ENCODE measurements around the gene MRAS.

The MRAS gene

DNA sequence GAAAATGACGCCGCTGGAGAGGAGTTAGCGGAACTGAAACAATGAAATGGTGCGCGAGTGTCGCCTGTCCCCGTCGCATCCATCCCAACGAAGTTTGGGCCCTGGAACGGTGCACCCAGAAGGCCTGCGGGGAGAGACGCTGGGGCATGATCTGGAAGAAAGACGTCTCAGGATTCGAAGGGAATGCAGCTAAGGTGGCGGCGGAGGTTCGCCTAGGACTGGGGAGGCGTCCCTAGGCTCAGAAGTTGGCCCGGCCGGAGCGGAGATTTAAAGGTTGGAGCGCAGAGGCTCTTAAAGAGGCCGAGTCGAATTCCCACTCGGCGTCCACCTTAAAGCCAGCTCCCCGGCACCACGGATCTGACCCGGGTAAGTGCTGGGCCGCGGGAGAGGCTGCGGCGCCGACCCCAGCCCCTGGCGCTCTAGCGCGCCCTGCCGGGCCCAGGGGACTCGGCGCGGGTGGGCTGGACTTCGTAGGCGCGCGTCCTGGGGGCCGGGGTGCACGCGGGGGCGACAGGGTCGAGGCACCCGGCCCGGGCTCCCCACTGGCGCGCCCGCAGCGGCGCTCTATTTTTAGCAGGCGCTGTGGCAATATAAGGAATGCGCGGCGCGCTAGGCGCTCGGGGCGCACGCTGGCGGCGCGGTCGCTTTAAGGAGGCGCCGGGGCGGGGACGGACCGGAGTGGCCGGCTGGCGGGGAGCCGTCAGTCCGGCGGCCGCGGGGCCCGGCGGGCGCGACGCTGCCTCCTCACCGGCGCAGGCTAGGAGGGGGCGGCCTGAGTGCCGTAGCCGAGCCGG lies at the start of gene MRAS:
TSS of gene MRAS (plus strand) at position 620 of the 794 bp plus-strand sequence. CDS start 24,305 bp downstream, outside the sequence.
- DNase-seq, result no peak

DNA sequence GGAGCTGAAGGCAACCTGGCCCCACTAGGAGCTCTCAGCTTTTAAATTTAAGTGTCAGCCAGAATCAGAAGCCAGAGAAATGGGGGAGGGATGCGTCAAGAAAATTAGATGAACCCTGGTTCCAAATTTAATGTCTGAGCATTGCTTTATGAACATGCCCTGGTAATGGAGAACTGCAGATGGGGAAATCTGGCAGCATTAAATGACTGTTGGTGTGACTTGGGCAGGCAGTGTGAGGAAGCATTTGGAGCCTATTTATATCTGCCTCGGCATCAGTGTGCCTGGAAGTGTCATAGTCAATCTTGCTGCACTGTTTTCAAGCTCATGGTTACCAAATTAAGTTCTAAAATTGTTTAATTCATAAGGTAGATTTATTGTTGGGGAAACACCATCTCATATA lies 47.7 kb upstream of the MRAS start:
- no peak for DNase-seq

DNA sequence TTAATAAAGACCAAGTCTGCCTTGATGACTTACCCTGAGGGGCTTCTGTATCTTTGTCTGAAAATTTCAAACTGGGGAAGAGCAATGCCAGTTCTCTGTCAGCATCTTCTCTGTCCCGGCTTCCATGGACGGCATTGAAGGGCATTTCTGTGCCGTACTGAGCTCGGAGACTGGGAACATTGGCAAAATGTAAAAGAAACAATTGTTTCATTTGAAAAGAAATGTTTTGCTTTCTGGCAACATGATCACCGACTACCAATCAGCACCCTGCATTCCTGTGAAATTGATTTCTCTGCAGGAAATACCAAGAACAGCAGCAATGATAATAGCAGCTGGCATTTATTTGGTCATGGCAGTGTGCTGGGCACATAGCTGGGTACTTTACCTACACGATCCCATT lies 44.9 kb upstream of the MRAS start:
- no peak for DNase-seq

DNA sequence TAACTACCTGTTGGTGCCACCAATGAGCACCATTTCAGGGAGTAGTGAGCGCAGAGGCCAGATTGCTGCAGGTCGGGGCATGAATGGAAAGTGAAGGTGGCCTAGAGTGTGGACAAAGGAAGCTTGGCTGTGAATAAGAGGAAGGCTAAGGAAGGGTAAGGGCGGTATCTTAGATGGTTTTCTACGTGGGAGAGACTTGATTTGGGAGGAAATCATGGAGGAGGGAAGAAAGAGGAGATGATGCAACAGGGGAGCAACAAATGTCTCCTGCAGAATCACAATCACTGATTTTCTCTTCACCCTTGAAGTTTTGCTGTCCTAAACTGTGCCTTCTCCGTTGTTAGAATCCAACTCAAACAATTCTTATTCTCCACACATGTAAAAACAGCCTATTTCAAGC lies 40.5 kb upstream of the MRAS start:
- DNase-seq, result no peak

DNA sequence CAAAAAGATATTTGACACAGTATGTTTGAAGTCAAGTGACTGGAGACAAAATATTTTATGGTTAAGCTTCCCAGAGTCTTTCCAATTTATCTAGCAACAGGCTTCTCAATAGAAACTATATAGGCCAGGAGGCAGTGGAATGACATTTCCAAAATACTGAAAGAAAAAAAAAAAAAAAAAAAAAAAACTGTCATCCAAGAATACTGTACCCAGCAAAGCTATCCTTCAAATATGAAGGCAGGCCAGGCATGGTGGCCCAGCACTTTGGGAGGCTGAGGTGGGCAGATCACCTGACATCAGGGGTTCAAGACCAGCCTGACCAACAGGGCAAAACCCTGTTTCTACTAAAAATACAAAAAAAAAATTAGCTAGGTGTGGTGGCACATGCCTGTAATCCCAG lies 39.6 kb upstream of the MRAS start:
- no peak for DNase-seq

DNA sequence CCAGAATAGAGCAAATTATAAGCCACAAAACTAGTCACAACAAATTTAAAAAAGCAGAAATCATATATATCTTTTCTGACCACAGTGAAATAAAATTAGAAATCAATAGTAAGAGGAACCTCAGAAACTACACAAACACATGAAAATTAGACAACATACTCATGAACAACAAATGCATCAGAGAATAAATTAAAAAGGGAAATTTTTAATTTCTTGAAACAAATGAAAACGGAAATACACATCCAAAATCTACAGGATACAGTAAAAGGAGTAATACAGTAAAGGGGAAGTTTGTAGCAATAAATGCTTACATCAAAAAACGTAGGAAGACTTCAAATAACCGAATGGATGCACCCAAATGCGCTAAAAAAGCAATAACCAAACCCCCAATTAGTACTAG lies 37.9 kb upstream of the MRAS start:
- no peak for DNase-seq

DNA sequence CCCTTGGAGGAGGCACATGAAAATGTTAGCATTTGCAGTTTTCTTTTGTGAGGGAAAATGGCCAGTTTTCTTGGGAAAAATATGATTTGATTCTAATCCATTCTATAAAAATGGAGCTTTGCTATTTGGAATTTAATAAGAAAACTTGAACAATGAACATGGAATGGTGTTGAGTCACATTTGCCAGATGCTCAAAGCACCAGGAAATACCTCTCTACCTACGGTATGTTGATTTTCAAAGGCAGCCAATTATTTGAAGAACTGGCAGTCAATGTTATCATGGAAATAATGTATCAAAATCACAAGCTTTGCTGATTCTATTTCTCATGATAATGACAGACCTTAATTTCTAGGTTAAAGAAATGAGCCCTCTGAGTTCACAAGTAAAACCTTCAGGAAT lies 33.6 kb upstream of the MRAS start:
- DNase-seq, result no peak

DNA sequence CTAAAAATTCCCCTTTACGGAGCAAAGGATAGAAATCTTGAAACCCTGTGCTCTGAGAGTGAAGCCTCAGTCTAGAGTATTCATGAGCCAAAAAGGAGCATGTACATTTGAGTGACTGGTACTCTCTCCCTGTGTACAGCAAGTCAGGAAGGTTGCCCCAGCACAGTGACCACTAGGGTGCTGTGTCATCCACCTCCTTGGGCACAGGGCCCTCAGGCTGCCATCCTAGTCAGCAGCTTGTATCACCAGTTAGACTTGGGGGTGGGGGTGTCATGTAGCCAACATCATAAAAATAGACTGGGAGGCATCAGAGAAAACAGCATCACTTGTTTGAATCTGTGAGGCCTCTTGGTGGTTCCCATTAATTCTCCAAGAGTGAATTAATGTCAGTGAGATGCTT lies 30.7 kb upstream of the MRAS start:
- DNase-seq, result no peak

DNA sequence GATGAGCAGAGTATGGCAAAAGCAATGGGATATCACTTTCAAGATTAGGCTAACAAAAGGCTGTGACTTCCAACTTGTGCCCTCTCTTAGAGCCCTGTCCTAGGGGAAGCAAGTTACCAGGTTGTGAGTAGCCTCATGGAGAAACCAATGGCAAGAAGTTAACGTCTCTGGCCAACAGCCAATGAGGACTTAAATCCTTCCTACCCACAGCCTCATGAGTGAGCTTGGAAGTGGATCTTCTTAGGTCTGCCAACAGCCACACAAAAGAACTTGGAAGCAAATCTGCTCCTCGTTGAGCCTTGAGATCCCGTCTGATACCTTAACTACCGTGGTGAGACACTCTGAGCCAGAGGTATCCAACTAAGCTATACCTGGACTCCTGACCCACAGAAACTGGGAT lies 24.4 kb upstream of the MRAS start:
- no peak for DNase-seq

DNA sequence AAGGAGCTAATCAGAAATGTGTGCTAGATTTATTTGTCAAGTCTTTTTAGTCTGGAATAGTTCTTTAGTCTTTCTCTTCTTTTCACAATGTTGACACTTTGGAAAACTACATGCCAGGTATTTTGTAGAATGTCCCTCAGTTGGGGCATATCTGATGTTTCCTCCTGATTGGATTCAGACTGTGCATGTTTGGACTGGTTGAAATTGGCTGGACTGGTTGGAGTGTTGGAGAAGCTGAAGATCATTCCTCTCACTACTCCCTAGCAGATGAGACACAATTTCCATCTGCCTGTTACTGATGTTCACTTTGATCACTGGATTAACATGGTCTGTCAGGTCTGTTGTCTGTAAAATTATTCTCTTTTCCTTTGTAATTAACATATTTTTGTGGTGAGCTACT lies 22.4 kb upstream of the MRAS start:
- no peak for DNase-seq

DNA sequence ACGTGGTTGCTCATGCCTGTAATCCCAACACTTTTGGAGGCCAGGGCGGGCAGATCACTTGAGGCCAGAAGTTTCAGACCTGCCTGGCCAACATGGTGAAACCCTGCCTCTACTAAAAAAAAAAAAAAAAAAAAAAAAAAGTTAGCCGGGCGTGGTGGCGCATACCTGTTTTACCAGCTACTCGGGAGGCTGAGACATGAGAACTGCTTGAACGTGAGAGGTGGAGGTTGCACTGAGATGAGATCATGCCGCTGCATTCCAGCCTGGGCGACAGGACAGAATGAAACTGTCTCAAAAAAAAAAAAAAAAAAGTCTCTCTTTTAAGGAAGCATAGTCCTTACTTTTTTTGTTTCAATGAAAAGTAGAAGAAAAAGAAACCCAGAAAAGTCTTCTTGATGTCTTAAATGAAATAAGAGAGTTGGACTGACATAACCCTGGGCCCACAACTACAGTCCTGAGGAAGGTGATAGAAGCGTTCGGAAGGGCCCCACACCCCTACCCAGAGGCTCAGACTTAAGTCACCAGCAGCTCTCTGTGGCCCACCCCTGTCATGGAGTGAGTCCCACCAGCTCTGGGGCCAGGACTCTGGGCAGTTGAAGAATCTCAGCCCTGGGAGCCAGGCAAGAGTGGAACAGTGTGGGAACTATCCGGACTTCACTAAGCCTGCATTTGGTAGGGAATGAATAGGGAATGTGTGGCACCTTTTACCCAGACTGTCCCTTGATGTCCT lies 21.3 kb upstream of the MRAS start:
- DNase-seq, result no peak

DNA sequence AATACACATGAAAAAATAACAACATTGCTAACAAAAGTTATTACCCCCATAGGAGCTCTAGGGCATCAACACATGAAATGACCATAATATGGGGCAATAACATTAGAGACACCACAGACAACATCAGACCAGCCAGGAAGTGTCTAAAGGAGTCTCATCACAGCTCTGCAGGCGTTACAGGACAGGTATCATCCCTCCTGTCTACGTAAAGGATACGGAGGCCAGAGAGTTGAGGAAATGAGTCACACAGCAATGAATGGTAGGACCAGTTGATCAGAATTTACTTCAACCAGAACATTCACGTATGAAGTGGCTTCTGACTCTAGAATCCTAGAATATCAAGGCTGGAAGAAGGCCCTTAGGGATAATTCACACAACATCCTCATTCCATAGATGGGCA lies 20.5 kb upstream of the MRAS start:
- no peak for DNase-seq

DNA sequence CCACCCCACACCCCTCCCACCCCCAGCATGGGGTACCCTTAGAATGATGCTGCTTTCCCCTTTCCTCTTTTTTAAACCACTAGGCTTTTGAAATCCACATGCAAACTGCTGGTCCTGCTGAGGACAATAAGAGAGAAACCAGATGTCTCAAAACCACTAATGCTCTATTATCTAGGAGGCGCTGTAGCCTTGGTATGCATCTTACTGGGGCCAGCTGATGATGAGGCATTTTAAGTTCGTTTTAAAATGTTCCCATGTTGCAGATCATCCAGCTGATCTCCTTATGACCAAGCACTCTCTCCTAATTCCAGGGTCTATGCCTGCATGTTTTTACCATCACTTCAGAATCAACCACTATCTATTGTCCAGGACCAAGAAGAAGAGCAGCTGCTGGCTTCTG lies 20.0 kb upstream of the MRAS start:
- no peak for DNase-seq

DNA sequence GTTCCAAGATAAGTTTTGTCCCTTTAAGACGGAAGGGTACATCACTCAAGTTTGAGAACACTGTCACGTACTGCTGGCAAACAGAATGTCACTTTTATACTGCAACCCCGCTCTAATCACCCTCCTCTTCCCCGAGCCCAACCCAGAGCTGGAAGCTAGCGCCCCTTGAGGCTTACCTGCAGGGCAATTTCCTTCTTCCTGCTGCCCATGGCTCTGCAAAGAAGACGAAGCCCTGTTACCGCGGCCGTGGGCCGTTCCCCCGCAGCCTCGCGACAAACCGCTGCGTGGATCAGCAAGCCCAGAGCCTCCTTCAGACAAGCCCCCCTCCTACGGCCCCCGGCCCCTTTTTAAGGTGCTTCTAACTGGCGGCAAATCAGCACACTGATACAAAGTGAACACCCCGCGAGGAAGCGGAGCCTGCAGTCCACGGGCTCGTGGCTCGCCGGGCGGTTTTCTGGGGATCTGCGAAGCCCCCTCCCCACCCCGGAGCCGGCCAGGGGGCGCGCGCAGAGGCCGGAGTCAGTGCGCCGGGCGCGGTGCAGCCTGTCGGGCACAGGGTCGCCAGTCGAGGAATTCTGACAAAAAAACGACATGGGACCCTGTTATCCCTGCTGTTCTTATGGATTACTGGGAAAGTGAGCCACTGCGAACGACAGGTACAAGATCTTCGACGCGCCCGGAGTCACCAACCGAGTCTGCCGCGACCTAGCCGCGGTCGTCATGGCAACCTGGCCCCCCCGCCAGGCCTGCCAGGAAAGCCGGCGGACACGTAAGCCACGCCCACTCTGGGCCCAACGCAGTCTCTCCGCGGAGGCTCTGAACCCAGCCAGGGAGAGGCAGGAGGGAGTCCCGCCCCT lies 19.0 kb upstream of the MRAS start, which contains the start of gene NME9:
TSS of gene NME9 (minus strand) at position 725 of the 857 bp plus-strand sequence. CDS start at position 209, 516 bp downstream.
- DNase-seq, result peak; percentile 90

DNA sequence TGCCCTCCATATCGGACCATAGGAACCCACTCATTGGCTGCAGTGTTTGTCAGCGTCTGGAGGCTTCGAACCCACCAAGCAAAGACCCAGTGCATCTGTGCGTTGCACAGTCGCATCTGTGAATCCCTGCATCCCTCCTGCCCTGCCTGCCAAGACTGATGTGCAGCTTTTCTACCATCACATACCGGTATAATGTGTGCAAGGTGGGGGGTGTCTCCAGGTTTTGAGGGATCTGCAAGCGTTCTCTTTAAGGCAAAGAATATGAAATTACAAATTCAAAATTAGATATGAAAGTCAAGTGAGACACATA lies 18.4 kb upstream of the MRAS start:
- no peak for DNase-seq

DNA sequence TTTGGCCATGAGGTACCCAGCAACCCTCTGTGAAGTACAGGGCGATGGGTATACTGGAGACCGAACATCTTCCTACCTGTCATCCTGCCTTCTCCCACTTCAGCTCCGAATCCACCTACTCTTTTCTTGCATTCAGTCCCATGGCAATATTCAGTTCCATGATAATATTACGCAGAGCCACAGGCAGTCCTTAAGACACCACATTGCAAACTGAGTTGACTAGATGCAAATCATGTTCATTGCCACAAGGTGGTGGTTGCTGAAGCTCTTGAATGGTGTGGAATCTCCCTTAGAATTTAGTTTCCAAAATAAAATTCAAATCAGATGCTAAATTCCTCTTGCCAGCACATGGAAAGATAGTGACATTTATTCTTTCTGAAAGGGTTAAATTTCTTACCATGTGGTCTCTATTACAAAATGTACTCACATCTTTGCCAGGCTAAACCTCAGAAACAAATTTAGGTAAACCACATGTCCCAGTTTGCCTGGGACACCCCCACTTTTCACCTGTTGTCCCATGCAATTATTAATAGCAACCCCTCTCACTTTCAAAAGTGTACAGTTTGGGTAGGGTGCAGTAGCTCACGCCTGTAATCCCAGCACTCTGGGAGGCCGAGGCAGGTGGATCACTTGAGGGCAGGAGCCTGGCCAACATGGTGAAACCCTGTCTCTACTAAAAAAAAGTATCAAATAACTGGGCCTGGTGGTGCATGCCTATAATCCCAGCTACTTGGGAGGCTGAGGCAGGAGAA lies 17.1 kb upstream of the MRAS start:
- DNase-seq, result no peak

DNA sequence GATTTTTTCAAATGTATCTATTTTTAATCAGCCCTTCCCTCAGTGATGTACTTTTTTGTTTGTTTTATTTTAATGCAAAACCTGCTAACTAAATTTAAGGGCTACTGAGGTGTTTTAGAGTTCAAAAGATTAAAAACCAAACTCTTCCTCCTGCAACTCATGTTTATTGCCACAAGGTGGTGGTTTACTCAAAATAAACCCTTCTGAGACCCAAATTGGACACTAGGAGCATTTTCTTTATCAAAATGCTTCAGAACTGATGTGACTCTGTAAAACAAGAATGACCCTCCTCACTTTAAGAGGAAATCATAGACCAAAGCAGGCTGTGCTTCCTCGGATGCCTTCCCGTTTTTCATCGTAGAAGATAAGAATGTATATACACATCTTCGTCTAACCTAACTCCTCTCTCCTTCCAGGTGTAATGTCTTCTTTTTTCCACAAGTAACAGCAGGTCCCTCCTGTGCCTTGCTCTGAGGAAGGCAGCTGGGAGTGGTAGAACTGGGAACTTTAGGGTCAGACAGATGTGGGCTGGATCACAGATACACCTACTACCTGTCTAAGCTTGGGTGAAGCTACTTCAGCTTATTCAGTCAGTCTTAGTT lies 15.8 kb upstream of the MRAS start:
- DNase-seq, result no peak

DNA sequence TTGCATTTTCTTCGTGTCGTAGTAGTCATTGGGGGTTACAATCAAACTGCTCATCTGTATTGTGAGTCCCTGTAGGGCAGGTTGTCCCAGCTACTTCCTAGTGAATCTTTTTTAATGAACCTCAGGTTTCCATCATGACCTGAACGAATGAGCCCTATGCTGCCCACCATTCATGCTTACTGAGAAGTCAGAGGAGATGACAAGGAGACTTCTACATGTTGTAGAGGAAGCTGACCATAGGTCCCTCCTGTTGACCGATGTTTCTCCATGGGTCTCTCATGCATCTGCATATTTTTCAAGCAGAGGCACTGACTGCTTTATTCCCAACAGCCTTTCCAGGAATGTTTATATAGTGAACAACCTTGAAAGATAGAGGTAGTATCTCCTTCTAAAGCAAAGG lies 13.8 kb upstream of the MRAS start:
- DNase-seq, result no peak

DNA sequence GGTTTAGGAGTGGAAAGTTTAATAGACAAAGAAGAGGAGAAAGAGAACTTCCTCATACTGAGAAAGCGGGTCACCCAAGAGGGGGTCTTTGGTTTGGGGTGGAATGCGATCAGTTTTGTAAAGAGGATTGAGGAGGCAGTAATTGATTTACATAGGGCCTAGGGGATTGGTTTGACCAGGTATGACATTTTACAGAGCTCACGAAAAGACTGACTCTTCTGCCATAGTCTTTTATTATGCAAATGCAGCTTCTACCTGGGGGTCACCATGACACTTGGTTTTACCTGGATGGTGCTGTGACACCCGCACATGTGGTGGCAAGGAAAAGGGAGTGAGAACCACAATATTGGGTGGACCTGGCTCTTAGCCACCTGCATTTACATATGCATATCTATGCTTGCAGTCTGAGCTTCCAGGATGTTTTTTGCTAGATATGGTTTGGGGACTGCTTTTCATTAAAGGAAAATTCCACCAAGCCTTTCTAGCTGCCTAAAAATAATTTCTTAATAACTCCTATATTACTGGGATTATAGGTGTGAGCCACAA lies 11.9 kb upstream of the MRAS start:
- no peak for DNase-seq

DNA sequence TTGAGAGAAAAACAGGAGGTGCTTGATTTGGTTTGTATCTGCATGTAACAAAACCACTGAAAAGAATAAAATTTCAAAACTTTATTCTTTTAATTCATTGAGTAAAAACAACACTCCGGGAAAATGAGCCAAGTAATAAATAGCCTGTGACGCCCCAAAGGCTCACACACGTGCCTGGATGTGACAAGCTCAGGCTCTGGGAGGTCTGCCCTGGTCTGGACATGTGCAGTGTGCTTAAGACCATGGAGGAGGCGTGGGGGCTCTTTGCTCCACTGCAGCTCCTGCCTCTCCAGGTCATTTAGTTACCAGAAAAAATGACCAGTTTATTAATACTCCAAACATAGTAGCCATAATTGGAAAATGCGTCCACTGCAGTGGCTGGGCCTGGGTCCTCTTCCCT lies 10.1 kb upstream of the MRAS start:
- DNase-seq, result no peak

DNA sequence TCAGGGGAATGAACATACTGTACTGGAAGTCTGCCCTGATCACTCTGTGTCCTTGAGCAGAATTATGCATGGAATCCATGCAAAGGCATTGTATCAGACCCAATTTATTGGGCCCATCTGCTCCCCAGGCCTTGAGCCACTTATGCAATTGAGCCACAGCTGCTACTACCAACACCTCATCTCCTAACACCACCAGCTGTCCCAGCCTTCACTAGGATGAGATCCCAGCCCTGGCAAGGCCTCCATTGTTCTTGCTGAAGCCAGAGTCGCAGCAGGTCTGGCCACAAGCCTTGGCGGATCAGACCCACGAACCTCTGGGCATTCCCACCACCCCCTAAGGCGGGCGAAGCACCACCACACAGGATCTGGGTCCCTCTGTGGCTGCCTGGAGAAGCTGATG lies 9.6 kb upstream of the MRAS start:
- no peak for DNase-seq

DNA sequence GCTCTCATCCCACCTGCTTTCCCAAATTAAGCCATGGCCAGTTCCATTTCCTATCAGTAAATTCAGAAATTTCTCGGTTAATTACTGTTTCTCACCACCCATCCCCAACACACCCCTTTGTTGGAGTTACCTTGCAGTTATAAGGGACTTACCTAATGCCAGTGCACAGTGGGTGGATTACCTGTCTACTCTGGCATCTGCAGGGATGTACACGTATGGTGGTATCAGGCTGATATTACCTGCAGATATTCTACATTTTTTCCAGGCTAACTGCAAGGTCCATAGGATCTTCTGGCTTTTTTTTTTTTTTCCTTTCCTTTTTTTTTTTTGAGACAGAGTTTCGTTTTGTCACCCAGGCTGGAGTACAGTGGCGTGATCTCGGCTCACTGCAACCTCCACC lies 7.9 kb upstream of the MRAS start:
- no peak for DNase-seq

Measured in NCI-H2081 treated with DMSO at 0.1 percent for 48 hours (cell line).